ENCODE results near the gene STXBP5L.

DNA sequence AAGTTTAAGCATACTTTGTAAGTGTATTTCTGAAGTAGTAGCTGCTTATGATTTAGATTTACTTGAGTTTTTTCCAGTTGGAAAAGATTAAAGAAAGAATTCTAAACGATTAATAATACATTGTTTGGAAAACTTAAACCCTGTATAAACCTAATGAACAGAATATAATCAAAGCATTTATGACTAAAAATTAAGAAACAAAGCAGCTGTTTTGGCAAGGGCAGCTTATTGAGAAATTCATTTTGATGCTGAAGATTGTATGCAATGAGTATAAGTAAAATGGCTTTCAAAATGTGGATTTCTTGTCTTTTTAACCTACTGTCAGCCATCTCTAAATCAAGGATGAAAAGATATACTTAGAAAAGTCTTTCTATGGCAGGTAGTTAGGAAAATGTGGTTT, 497.6 kb downstream of the STXBP5L start:
- TF ChIP-seq, protein P1, sequence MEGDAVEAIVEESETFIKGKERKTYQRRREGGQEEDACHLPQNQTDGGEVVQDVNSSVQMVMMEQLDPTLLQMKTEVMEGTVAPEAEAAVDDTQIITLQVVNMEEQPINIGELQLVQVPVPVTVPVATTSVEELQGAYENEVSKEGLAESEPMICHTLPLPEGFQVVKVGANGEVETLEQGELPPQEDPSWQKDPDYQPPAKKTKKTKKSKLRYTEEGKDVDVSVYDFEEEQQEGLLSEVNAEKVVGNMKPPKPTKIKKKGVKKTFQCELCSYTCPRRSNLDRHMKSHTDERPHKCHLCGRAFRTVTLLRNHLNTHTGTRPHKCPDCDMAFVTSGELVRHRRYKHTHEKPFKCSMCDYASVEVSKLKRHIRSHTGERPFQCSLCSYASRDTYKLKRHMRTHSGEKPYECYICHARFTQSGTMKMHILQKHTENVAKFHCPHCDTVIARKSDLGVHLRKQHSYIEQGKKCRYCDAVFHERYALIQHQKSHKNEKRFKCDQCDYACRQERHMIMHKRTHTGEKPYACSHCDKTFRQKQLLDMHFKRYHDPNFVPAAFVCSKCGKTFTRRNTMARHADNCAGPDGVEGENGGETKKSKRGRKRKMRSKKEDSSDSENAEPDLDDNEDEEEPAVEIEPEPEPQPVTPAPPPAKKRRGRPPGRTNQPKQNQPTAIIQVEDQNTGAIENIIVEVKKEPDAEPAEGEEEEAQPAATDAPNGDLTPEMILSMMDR (IDR thresholded peaks at IDR 0.05) = no peak
- TF ChIP-seq POLR2AphosphoS5 (IDR thresholded peaks at IDR 0.05) (no peak), POLR2A (IDR thresholded peaks at IDR 0.05; ENCODE audit: low read depth) (no peak)

All from esophagus muscularis mucosa (tissue), 3 donors.